Testis (tissue), 2 donors: ENCODE data around the gene PSMD6.

Experiments used
- POLR2A ChIP-seq: fragments of 450-650 bp; IDR thresholded peaks from one replicate; pipeline ENCODE4 v1.6.1; 2017; ENCODE audit warnings: antibody characterized with exemption, mild to moderate bottlenecking, moderate library complexity
- TF ChIP-seq, protein P1 (sequence below), 3 experiments: fragments of 450-650 bp in 2 of 3; fragments of 200-600 bp in 1 of 3; sonication (generic) in 1 of 3; IDR thresholded peaks; one replicate each; pipeline ENCODE4 v1.5.1; 2016 to 2019; ENCODE audit warnings: antibody characterized with exemption in 3 of 3, mild to moderate bottlenecking in 2 of 3, moderate library complexity in 1 of 3

DNA sequence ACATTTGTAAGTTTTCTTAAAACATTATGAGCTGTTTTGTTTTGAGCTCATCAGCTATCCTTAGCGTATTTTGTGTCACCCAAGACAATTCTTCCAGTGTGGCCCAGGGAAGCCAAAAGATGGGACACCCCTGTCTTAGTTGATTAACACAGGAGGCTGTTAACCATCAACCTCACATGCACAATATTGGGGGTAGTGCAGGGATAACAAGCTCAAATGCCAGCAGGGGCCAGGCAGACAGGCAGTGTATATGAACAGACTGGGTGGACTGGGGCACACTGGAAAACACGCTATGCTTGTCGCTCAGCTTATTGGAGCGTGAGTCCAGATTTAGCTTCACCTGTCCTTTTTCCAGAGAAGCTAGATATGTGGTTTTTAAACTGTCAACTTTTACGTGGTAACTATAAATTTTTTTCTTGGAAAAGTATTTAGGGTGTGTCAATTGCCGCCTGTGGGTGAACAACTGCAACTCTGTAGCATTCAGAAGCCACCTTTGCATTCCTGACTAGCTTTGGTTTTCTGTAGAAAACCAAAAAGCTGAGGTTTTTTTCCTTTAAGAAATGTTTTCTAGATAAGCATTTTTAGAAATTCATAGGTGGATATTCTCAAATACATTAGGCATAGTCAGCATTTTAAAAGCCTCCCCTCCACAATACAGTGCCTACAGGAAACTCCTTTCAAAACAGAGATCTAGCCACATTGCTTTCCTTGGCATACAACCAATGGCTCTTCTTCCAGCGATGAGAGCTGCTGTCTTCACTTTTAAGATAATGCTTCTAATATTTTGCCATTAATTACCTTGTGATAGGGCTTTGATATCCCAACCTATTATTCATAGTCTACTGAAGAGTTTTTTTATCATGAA is 14.6 kb downstream of the PSMD6 start:
- TF ChIP-seq, protein P1, sequence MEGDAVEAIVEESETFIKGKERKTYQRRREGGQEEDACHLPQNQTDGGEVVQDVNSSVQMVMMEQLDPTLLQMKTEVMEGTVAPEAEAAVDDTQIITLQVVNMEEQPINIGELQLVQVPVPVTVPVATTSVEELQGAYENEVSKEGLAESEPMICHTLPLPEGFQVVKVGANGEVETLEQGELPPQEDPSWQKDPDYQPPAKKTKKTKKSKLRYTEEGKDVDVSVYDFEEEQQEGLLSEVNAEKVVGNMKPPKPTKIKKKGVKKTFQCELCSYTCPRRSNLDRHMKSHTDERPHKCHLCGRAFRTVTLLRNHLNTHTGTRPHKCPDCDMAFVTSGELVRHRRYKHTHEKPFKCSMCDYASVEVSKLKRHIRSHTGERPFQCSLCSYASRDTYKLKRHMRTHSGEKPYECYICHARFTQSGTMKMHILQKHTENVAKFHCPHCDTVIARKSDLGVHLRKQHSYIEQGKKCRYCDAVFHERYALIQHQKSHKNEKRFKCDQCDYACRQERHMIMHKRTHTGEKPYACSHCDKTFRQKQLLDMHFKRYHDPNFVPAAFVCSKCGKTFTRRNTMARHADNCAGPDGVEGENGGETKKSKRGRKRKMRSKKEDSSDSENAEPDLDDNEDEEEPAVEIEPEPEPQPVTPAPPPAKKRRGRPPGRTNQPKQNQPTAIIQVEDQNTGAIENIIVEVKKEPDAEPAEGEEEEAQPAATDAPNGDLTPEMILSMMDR (IDR thresholded peaks at IDR 0.05): no peak
- no peak for TF ChIP-seq POLR2A
